ENCODE data around the gene RNF213. TPM values are rescaled to one million over a fixed set of nuclear protein-coding genes. Genes with fewer than 3 reads are reported as not detected.

Gene RNF213
- total and polyA plus RNA-seq, 2 of the 8 experiments (the other 6 are each of a cell fraction or from before 2014, with no cell fraction given), result 33.8 to 62.8 TPM

GRCh38 chr17:80283116-80283852 is 22.6 kb downstream of the RNF213 start:
- no peak overlapping the region for H2AFZ ChIP-seq (ENCODE audit: low read length)
- whole genome bisulfite sequencing, 2 experiments (ENCODE audit: extremely low coverage in 1 of 2, insufficient coverage in 1 of 2, insufficient read length in 1 of 2, insufficient replicate concordance in 2 of 2, low coverage in 1 of 2, low lambda C conversion rate in 2 of 2, missing lambda C conversion rate in 1 of 2), result 89% methylated on average over 15 of the region's 19 CpGs; no CpG with 5 or more reads in 1 of the 2 experiments
- FAIRE-seq, result no peak
- TF ChIP-seq CREB1 (IDR thresholded peaks at IDR 0.05), result no peak
- TF ChIP-seq POLR2A (IDR thresholded peaks at IDR 0.05; ENCODE audit: control extremely low read depth in 1 of 2, low read depth in 2 of 2, low read length in 2 of 2), result no peak
- no peak for TF ChIP-seq SAP30 (IDR thresholded peaks at IDR 0.05; ENCODE audit: insufficient read depth, insufficient replicate concordance, low read length)
- TF ChIP-seq, protein P1, sequence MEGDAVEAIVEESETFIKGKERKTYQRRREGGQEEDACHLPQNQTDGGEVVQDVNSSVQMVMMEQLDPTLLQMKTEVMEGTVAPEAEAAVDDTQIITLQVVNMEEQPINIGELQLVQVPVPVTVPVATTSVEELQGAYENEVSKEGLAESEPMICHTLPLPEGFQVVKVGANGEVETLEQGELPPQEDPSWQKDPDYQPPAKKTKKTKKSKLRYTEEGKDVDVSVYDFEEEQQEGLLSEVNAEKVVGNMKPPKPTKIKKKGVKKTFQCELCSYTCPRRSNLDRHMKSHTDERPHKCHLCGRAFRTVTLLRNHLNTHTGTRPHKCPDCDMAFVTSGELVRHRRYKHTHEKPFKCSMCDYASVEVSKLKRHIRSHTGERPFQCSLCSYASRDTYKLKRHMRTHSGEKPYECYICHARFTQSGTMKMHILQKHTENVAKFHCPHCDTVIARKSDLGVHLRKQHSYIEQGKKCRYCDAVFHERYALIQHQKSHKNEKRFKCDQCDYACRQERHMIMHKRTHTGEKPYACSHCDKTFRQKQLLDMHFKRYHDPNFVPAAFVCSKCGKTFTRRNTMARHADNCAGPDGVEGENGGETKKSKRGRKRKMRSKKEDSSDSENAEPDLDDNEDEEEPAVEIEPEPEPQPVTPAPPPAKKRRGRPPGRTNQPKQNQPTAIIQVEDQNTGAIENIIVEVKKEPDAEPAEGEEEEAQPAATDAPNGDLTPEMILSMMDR (IDR thresholded peaks at IDR 0.05; ENCODE audit: control extremely low read depth in 1 of 3, insufficient read depth in 1 of 3, low read depth in 1 of 3, low read length in 3 of 3), result no peak
- no peak for TF ChIP-seq TCF12 (IDR thresholded peaks at IDR 0.05; ENCODE audit: low read depth, low read length)
- no peak for TF ChIP-seq ASH2L (IDR thresholded peaks at IDR 0.05; ENCODE audit: low read length)
- TF ChIP-seq RFX5 (IDR thresholded peaks at IDR 0.05; ENCODE audit: borderline replicate concordance, low read depth, low read length), result no peak
- no peak for TF ChIP-seq HDAC2 (IDR thresholded peaks at IDR 0.05; ENCODE audit: borderline replicate concordance in 1 of 2, low read depth in 2 of 2, low read length in 2 of 2)
- TF ChIP-seq CHD1 (IDR thresholded peaks at IDR 0.05; ENCODE audit: low read depth, low read length), result no peak
- no peak for TF ChIP-seq SUZ12 (IDR thresholded peaks at IDR 0.05; ENCODE audit: low read length)

More at GRCh38 chr17:80283116-80283852, 22.6 kb downstream of the RNF213 start:
- Histone ChIP-seq H2BK20ac (ENCODE audit: low read length) (no peak overlapping the region), H2AK5ac (ENCODE audit: low read depth, low read length) (no peak overlapping the region), H3K4me3 (ENCODE audit: extremely low read depth in 1 of 4, insufficient read depth in 2 of 4, low read depth in 3 of 4, low read length in 4 of 4) (no peak overlapping the region), H3K9me3 (ENCODE audit: insufficient read depth in 2 of 2, low read depth in 1 of 2, low read length in 1 of 2) (no peaks in the 10 kb centered on the region), H3K4me1 (replicated peaks in 1 of 4; ENCODE audit: control insufficient read depth in 3 of 4, insufficient read depth in 4 of 4, low read length in 3 of 4) (peaks cover 0 to 3% (median under 1%) of the 10 kb centered on the region in 4 experiments; a peak in 3 of 7 replicates), H3K79me2 (ENCODE audit: control insufficient read depth in 1 of 2, insufficient read depth in 2 of 2, low read length in 2 of 2) (no peaks in the 10 kb centered on the region), H3K27ac (ENCODE audit: low read depth, low read length) (no peak overlapping the region), H3K4me2 (ENCODE audit: insufficient read depth in 1 of 2, low read depth in 2 of 2, low read length in 2 of 2) (no peak overlapping the region), H3K23me2 (ENCODE audit: low read depth, low read length) (peaks cover 8% of the 10 kb centered on the region; the same call in 1 of the 2 replicates), H3K79me1 (ENCODE audit: low read depth, low read length) (peaks cover 6% of the 10 kb centered on the region; the same call in 1 of the 2 replicates), H3K9ac (replicated peaks in 1 of 4; ENCODE audit: extremely low read depth in 1 of 4, low read depth in 3 of 4, low read length in 3 of 4) (no peak overlapping the region), H2BK15ac (ENCODE audit: low read length) (no peak overlapping the region), H3K56ac (replicated peaks; ENCODE audit: insufficient read length, low read depth, low read length) (no peak overlapping the region), H4K5ac (ENCODE audit: insufficient read length, low read depth, low read length) (no peak overlapping the region), H2BK120ac (replicated peaks; ENCODE audit: low read depth, low read length) (no peak overlapping the region), H3K23ac (ENCODE audit: insufficient read length) (no peak overlapping the region), H3K4ac (replicated peaks; ENCODE audit: insufficient read length, low read depth, low read length) (no peak overlapping the region), H3K27me3 (replicated peaks in 1 of 4; ENCODE audit: control insufficient read depth in 3 of 4, extremely low read depth in 1 of 4, insufficient read depth in 3 of 4, low read length in 3 of 4) (no peaks in the 10 kb centered on the region), H2BK5ac (ENCODE audit: low read depth, low read length) (no peak overlapping the region), H4K8ac (ENCODE audit: extremely low read depth, insufficient read depth, low read length) (no peak overlapping the region), H2BK12ac (ENCODE audit: low read depth, low read length) (no peak overlapping the region), H3K14ac (ENCODE audit: insufficient read length) (no peak overlapping the region), H3K18ac (ENCODE audit: extremely low read depth, low read length) (no peak overlapping the region), H4K91ac (replicated peaks; ENCODE audit: insufficient read length, low read length) (no peak overlapping the region), H3K36me3 (ENCODE audit: control insufficient read depth in 2 of 4, insufficient read depth in 4 of 4, low read length in 3 of 4) (peaks cover 0 to 8% (median 0%) of the 10 kb centered on the region in 4 experiments; a peak in 3 of 8 replicates), H4K20me1 (replicated peaks in 1 of 2; ENCODE audit: control insufficient read depth in 1 of 2, insufficient read depth in 2 of 2, low read length in 2 of 2) (peaks cover 0 to 14% of the 10 kb centered on the region in 2 experiments)
- ChIA-PET POLR2A (ENCODE audit: partially characterized antibody) (interaction anchor here (0.7 to 3.3 kb wide), 7 partner anchors 9 to 74 kb away, joined by 3 to 13 read pairs (median 4); no protein-coding TSS in a partner anchor), CTCF (ENCODE audit: partially characterized antibody) (interaction anchor here (0.7 to 3.6 kb wide), 8 partner anchors 12 to 87 kb away, joined by 3 to 23 read pairs (median 6); no protein-coding TSS in a partner anchor)
- DNase-seq (ENCODE audit: low read depth in 1 of 2, low spot score in 2 of 2), result no peak

All from H1 (cell line).